GM19239 (cell line): Measurements from ENCODE around the gene LSR.
"Not testable (repeated sequence)": the region's sequence is repeated elsewhere in the genome, so short reads cannot be mapped to it uniquely, and the experiment has no call there.

Source experiments
- DNase-seq: peaks from one replicate; pipeline ENCODE4 v3.0.0; 2011; ENCODE audit warnings: low spot score; ENCODE audit not compliant: insufficient read length
- FAIRE-seq: peaks from 2 replicates; lab custom pipeline; 2011; peaks lifted over from hg19 to GRCh38; lab: Jason Lieb, UNC

Gene LSR

DNA sequence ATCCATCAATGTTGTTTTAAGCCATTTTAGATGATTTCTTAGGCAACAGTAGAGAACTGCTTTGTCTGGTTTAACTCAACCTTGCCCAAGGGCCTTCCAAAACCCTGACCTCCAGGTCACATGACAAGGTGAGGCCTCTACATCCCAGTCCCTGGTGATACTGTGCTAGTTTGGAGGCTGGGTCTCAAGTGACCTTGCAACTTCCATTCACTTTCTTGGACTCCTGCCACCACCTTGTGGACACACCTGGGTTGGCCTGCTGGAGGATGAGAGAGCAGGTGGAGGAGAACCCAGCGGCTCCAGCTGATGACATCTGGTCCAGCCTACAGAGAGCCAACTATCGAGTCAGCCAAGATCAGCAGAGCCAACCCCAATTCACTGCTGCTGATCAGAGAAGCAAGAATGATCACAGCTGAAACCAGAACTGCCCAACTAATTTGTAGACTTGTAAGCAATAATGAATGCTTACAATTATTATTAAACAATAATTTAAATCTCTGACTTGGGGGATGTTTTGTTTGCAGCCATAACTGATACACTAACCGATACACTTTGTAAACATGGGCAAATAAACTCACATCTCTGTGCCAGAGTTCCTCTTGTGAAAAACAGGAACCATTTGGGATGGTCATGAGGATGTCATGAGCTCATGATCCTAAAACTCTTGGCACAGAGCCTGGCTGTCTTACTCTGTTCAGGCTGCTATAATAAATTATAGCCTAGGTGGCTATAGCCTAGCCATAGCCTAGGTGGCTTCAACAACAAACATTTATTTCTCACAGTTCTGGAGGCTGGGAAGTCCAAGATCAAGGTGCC is 31.8 kb upstream of the LSR start:
- FAIRE-seq (no peak), DNase-seq (no peak)

DNA sequence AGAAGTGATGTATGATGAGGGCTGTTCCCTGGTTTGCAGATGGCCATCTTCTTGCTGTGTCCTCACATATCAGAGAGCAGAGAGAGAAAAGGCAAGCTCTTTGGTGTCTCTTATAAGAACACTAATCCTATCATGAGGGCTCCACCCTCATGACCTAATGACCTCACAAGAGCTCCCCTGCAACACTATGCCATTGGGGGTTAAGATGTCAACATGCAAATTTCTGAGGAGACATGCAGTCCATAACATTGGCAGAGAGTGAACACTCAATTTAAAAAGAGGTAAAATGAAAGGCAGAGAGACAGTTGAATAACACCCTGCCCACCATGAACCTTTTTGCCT is 31.2 kb upstream of the LSR start:
- FAIRE-seq (no peak), DNase-seq (no peak)

DNA sequence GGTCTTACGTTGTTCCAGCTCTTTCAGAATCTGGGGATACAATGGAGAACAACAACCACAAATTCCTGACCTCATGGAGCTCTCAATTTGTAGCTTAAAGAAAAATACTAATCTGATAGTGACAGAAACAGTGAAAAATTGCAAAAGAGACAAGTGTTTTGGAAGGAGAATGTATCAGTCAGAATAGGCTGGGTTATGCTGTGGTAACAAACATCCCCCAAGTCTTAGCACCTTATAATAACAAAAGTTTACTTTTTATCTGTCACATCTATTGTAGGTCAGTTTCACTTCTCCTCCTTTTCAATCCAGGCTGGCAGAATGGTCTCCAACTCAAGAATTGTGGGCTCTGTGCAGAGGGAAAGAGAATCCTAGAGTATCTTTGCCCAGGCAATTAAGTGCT is 29.8 kb upstream of the LSR start:
- DNase-seq (no peak), FAIRE-seq (no peak)

DNA sequence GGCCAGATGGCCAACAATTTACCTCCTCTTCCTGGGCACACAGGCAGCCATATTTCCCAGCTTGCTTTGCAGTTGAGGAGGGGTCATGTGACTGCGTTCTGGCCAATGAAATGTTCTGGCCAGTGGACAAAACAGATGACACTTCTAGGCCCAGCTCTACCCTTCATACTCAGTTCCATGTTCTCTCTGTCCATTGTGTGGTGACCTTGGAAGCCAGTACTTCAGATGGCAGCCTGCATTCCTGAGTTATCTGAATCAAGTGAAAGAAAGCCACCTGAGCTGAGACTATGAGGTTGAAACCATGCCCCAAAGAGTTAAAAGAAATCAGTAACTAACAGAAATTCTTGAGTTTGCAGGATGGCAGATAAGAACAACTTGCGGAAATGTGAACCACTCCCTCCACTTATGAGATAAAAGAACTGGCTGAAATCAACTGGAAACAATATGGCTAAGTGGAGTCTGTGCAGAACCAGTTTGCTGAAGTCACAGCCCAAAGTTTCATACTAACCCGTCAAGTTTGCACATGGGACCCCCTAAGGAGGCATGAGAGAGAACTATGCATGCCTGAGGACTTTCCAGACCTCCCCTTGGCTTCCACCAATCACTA is 28.4 kb upstream of the LSR start:
- no peak for FAIRE-seq

DNA sequence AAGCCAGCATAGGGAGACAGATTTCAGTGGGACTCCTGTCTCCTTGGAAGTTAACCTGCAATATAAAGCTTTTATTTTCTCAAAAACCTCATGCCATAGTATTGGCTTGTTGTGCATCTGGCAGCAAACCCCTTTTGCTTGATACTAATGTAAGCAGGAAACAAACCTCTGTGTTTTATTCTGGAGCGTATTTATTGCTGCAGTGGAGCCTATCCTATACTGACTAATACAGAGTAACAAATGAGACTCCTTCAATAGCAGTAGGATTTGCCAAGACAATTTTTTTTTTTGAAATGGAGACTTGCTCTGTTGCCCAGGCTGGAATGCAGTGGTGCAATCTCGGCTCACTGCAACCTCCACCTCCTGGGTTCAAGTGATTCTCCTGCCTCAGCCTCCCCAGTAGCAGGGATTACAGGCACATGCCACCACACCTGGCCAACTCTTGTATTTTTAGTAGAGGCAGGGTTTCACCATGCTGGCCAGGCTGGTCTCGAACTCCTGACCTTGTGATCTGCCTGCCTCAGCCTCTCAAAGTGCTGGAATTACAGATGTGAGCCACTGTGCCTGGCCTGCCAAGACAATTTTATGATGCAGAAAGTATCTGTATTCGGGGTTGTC is 27.7 kb upstream of the LSR start:
- FAIRE-seq, DNase-seq: not testable (repeated sequence)

More for the DNA sequence above, 28.4 kb upstream of the LSR start:
- no peak for DNase-seq

DNA sequence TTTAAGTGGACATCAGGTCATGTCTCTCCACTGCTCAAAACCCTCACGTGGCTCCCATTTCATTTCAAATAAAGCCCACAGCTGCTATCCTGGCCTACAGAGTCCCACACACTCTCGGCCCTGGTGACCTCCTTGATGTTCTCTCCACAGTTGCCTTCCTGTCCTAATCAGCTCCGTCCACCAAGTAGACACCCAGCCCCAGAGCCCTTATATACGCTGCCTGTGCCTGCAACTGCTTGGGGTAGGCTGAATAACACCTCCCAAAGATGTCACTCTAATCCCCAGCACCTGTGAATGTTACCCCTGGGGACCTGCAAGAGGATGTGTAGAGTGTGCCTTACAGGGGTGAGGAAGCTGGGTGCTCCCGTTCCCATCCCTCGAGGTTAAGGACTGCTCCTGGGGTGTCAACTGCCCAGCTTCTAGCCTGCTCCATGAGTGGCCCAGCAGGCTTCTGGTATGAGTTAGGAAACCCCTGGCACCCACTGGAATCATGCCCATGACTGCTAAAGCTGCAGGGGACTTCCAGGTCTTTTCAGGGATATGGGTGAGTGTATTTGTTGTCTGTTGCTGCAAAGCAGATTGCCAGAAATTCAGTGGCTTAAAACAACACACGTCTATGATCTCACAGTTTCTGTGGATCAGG is 26.3 kb upstream of the LSR start:
- no peak for DNase-seq
- FAIRE-seq, result no peak

DNA sequence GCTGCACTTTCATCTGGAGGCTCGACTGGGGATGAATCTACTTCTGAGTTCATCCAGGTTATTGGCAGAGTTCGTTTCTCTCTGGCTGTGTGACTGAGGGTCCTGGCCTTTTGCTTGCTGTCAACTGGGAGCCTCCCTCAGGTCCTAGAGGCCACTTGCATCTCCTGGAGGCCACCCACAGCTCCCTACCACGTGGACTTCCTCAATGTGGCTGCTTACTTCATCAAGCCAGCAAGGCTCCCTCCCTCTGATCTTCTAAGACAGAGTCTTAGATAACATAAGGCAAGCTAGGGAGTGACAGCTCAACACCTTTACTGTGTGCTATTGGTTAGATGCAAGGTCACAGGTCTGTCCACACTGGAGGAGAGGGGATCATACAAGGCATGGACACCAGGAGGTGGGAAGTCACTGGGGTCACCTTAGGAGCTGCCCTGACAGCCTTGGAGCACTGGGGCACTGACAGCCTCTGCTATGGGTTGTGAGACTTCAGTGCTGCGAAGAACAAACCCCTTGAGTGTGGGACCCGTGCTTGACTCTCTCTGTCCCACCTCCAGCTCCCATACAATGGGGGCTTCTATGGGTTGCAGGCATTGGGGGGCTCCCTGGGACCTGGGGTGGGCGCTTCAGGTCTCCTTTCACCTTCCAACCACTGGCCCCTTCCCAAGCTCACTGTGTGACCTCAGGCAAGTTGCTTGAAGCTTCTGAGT is 25.6 kb upstream of the LSR start:
- FAIRE-seq, result no peak

DNA sequence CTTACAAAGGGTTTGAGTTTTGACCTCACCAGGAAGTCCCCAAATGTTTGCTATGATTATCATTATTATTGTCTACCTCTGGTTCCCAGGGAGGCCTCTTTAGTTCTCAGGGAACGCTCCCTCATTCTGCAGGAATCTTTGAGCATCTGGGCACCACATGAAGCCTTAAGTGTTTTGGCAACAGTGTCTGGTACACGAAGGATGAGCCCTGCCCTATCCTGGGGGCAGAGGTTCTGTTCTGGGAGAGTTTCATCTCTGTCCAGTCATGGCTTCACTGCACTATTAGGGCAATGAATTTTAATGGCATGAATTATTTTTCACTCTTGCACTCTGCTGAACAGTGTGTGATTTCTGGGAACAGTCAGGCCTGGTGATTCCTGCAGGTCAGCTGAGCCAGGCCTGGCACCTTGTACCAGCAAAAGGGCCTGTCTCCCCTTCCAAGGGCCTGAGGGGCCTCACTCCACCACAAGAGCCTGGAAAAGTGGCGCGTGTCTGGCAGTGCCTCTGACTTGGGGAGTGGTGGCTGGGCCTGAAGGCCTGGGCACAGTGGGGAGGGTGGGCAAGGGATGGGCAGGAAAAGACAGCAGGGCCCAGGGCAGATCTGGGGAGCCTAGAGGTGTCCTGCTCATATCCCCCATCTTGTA is 24.8 kb upstream of the LSR start:
- FAIRE-seq, result no peak
- DNase-seq, result no peak

More for the DNA sequence above, 25.6 kb upstream of the LSR start:
- DNase-seq, result no peak

DNA sequence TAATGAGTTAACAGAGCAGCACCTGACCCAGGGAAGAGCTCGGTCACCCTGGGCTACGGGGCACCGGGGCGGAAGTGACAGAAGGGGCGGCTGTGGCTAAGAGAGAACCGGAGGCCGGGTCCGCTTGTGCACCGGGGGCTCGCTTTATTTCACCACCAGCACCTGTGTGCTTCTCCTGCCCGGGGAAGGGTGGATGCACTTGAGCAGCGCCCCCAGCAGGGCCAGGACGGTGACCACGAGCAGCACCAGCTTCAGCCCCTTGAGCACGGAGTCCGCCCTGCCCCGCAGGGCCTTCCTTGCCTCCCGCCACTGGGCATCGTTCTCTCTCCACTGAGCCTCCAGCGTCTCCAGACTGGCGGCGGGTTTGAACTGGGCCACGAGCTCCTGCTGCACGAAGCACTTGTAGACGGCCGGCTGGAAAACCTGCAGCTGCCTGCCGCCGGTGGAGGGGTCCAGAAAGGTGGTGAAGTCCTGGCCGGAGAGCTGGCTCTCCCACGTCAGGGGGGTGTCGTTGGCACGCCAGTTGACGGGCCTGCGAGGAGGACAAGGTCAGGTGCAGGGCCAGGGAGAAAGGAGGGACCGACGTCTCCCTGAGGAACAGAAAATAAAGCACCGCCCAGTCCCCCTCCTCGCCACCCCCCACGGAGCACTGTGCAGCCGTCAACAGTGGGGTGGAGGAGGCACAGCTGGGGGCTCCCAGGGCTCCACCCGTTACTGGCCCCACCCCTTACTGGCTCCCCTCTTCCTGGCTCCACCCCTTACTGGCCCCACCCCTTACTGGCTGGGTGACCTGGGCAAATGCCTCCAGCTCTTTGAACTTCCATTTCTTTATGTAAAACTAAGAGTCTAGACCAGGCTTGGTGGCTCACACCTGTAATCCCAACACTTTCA is 23.9 kb upstream of the LSR start:
- FAIRE-seq (no peak), DNase-seq (no peak)

DNA sequence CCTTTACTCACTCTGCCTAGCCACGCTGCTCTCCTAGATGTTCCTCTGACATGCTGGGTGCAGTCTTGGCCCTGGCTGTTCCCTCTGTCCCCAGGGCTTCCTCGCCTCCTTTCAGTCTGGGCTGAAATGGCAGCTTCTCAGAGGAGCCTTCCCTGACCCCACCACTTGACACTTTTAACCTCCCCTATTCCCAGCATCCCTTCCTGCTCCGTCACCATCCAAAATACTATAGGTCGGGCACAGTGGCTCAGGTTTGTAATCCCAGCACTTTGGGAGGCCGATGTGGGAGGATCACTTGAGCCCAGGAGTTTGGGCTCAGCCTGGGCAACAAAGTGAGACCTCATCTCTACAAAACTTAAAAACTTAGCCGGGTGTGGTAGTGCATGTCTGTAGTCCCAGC is 22.9 kb upstream of the LSR start:
- FAIRE-seq (no peak), DNase-seq (no peak)

DNA sequence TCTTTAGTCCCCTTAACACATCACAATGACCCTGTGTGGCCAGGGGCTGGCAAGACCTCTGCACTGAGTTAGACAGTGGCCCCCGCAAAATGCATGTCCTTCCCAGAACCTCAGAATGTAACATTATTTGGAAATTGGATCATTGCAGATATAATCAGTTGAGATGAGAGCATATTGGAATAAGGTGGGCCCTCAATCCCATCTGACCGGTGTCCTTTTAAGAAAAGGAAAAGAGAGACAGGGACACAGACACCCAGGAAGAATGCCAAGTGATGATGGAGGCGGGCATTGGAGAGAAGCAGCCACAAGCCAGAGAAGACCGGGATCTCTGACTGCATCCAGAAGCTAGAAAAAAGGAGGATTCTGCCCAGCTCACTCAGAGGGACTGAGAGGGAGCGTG is 22.1 kb upstream of the LSR start:
- no peak for FAIRE-seq
- DNase-seq, result no peak

DNA sequence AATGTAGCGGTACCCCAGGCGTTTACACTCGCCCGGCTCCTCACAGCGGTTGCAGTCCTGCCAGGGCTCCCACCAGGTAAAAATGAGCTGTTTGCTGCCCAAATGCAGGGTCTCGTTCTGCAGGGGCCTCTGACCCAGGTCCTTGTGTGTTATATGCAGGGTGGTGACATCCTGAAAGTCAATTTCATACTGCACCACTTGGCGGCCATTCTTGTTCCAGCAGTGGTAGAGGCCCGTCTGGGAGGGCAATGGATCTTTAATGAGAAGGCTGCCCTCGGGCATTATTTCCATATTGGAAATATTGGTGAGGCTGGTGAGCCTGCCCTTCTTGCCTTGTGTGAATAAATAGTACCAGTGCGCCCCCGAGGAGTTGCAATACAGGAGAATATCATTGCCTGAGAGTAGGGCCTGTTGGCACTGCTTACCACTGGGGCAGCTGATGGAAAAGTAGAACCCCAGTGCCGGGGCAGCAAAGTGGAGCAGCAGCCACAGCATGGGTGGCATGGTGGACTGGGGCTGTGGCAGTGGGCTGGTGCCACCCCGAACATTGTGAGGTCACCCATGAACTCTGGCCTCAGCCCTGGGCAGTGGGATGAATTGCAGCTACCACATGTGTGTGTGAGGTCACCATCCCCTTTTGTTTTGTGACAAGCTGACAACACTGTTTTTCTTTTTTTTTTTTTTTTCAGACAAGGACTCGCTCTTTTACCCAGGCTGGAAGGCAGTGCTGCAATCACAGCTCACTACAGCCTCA is 20.4 kb upstream of the LSR start, which contains the start of gene FAM187B:
Gene FAM187B, minus strand, starts transcription at position 563 of the 754 bp plus-strand sequence. Its CDS starts 59 bp downstream, at position 504.
- no peak for FAIRE-seq
- no peak for DNase-seq

DNA sequence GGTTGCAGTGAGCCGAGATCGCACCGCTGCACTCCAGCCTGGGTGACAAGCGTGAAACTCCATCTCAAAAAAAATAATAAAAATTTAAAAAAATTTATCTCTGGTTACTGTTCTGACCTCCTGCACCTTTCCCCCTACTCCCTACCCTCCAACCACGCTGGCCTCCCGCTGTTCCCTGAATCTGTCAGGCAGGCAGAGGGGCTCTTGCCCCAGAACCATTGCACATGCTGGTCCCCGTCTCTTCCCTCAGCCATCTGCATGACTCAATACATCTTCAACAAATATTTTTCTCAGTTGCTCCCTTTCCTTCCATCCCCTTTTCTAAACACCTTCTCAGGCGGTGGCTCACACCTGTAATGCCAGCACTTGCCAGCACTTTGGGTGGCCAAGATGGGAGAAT is 19.2 kb upstream of the LSR start:
- FAIRE-seq (no peak), DNase-seq (no peak)

DNA sequence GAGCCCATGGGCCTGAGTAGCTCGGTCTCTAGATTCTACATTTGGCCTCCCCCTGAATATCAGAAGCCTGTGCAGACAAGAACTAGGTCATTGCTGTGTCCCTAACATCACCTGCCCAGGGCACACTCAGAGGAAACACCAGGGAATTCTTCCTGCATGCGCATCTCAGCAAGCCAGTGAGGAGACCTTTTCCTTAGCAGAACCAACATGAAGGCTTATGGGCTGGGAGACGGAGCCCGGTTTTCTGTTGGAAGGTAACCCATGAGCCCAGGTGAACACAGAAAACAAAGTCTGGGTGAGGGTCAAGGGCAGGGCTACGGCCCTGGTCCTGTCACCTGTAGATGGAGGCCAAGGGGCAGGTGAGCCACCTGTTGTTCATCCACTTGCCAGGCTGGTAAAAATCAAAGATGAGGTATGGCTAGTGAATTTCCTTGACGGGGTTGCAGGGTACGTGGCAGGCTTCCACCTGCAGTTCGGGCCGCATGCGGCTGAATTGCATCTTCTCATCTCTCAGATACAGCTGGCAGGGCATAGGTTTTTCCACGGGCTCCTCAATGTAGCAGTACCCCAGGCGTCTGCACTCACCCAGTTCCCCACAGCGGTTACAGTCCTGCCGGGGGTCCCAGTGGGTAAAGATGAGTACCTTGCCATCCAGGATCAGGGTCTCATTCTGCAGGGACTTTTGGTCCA is 16.7 kb upstream of the LSR start:
- DNase-seq (no peak), FAIRE-seq (no peak)

DNA sequence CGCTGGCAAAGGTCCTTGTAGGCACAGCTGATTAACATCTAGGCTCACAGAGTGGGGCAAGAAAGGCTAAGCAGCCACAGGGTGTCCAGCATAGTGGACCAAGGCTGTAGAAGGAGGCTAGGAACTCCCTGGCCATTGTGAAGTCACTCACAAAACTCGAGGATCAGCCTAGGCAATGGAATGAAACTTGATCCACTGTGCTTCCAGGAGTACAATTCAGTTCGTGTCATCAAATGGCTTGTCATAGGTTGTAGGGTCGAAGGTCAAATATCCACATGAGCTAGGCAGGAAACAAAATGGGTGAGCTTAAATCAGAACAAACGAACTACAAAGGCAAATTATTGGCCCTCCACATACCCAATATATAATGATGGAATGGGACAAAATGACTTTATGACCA is 15.9 kb upstream of the LSR start:
- no peak for DNase-seq
- FAIRE-seq, result no peak

DNA sequence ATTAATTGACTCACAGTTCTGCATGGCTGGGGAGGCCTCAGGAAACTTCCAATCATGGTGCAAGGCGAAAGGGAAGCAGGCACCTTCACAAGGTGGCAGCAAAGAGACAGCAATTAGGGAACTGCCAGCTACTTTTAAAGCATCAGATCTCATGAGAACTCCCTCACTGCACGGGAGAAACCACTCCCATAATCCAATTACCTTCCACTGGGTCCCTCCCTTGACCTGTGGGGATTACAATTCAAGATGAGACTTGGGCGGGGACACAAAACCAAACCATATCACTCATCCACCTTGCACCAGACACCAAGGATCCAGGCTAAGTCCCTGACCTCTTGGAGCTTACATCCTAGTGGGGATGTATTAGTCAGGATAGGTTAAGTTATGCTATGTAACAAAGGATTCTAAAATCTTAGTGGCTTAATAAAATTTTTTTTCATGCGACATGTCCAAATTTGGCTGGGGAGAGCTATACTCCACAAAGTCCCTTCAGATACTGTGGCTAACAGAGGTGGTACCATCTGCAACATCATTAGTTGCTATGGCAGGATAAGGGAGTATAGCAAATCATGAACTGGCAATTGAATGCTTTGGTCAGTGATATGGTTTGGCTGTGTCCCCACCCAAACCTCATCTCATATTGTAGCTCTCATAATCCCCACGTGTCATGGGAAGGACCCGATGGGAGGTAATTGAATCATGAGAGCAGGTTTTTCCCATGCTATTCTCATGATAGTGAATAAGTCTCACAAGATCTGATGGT is 12.0 kb upstream of the LSR start:
- DNase-seq (no peak), FAIRE-seq (no peak)

DNA sequence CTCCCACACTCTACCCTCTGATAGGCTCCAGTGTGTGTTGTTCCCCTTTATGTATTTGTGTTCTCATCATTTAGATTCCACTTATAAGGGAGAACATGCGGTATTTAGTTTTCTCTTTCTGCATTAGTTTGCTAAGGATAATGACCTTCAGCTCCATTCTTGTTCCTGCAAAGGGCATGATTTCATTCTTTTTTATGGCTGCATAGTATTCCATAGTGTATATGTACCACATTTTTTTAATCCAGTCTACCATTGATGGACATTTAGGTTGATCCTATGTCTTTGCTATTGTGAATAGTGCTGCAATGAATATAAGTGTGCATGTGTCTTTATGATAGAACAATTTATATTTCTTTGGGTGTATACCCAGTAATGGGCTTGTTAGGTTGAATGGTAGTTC is 9.2 kb upstream of the LSR start:
- not testable (repeated sequence) for FAIRE-seq, DNase-seq
